ENCODE data around the gene PDAP1. TPM values are rescaled to one million over a fixed set of nuclear protein-coding genes. Genes with fewer than 3 reads are reported as not detected.
"Not testable (repeated sequence)": the region's sequence is repeated elsewhere in the genome, so short reads cannot be mapped to it uniquely, and the experiment has no call there.

Gene PDAP1
- total and polyA plus RNA-seq, 2 donors = 11.4 to 215 TPM

GRCh38 chr7:99352247-99352646 is 56.1 kb downstream of the PDAP1 start:
- no peak overlapping the region for H3K27ac ChIP-seq (ENCODE audit: low read depth)
- H3K4me1 ChIP-seq (ENCODE audit: insufficient read depth) = no peaks in the 10 kb centered on the region
- no peak overlapping the region for H3K4me3 ChIP-seq (ENCODE audit: low read depth, low read length)
- peaks cover 5% of the 10 kb centered on the region for H3K36me3 ChIP-seq (ENCODE audit: insufficient read depth)
- WGBS = 96% methylated on average over 5 of the region's 5 CpGs
- no peak for DNase-seq (ENCODE audit: extremely low spot score)

- H3K36me3 ChIP-seq (ENCODE audit: insufficient read depth); H3K27ac ChIP-seq (ENCODE audit: low read depth); H3K4me3 ChIP-seq (ENCODE audit: low read depth, low read length); DNase-seq (ENCODE audit: extremely low spot score); H3K4me1 ChIP-seq (ENCODE audit: insufficient read depth): not testable (repeated sequence)
- WGBS = 98% methylated on average over 3 of the region's 3 CpGs
Measured at GRCh38 chr7:99350641-99351040, 57.8 kb downstream of the PDAP1 start.

Other genes with a start within 250 kb of the PDAP1 start
- not detected for gene KPNA7, start 200.5 kb downstream of the PDAP1 start, total RNA-seq
- 0.04 TPM for gene KPNA7, start 200.5 kb downstream of the PDAP1 start, polyA plus RNA-seq
- gene MYH16, start 135.8 kb downstream of the PDAP1 start, total RNA-seq = not detected
- gene MYH16, start 135.8 kb downstream of the PDAP1 start, polyA plus RNA-seq = not detected
- 68.9 TPM for gene ARPC1A, start 82.7 kb downstream of the PDAP1 start, total RNA-seq
- gene ARPC1A, start 82.7 kb downstream of the PDAP1 start, polyA plus RNA-seq = 99.2 TPM
- 84.4 TPM for gene ARPC1B, start 33.9 kb downstream of the PDAP1 start, total RNA-seq
- gene ARPC1B, start 33.9 kb downstream of the PDAP1 start, polyA plus RNA-seq = 184 TPM
- 43.8 TPM for gene BUD31, start 372 bp upstream of the PDAP1 start, total RNA-seq
- gene BUD31, start 372 bp upstream of the PDAP1 start, polyA plus RNA-seq = 84.2 TPM
- gene PTCD1, start 30.2 kb upstream of the PDAP1 start, total RNA-seq = 4.3 TPM
- 5.8 TPM for gene PTCD1, start 30.2 kb upstream of the PDAP1 start, polyA plus RNA-seq
- 15.6 TPM for gene CPSF4, start 30.3 kb upstream of the PDAP1 start, total RNA-seq
- gene CPSF4, start 30.3 kb upstream of the PDAP1 start, polyA plus RNA-seq = 26.4 TPM
- 175 TPM for gene ATP5MF, start 57.6 kb upstream of the PDAP1 start, total RNA-seq
- 492 TPM for gene ATP5MF, start 57.6 kb upstream of the PDAP1 start, polyA plus RNA-seq
- 22.2 TPM for gene ZNF789, start 64.3 kb upstream of the PDAP1 start, total RNA-seq
- 5.1 TPM for gene ZNF789, start 64.3 kb upstream of the PDAP1 start, polyA plus RNA-seq
- 38.8 TPM for gene ZNF394, start 91.7 kb upstream of the PDAP1 start, total RNA-seq
- gene ZNF394, start 91.7 kb upstream of the PDAP1 start, polyA plus RNA-seq = 17.3 TPM
- gene ZKSCAN5, start 96.1 kb upstream of the PDAP1 start, total RNA-seq = 14.6 TPM
- 6.7 TPM for gene ZKSCAN5, start 96.1 kb upstream of the PDAP1 start, polyA plus RNA-seq
- 14.8 TPM for gene FAM200A, start 143.5 kb upstream of the PDAP1 start, total RNA-seq
- 4.4 TPM for gene FAM200A, start 143.5 kb upstream of the PDAP1 start, polyA plus RNA-seq
- 127 TPM for gene ZNF655, start 150.0 kb upstream of the PDAP1 start, total RNA-seq
- 52.0 TPM for gene ZNF655, start 150.0 kb upstream of the PDAP1 start, polyA plus RNA-seq
- 1.1 TPM for gene TMEM225B, start 189.7 kb upstream of the PDAP1 start, total RNA-seq
- 1.1 TPM for gene TMEM225B, start 189.7 kb upstream of the PDAP1 start, polyA plus RNA-seq
- 12.7 TPM for gene ZSCAN25, start 208.3 kb upstream of the PDAP1 start, total RNA-seq
- 7.9 TPM for gene ZSCAN25, start 208.3 kb upstream of the PDAP1 start, polyA plus RNA-seq